GM21737 (cell line): Measurements from ENCODE around the gene ADCY4.
"Not testable (repeated sequence)": the region's sequence is repeated elsewhere in the genome, so short reads cannot be mapped to it uniquely, and the experiment has no call there.

Experiments
- ATAC-seq: cut with Tn5 transposase; IDR thresholded peaks from one replicate; pipeline ENCODE4 v1.9.1; 2021; ENCODE audit warnings: mild to moderate bottlenecking, moderate library complexity; ENCODE audit not compliant: unreplicated experiment

ADCY4 gene

GRCh38 chr14:24340606-24341005, 5.7 kb upstream of the ADCY4 start:
- ATAC-seq: no peak

DNA sequence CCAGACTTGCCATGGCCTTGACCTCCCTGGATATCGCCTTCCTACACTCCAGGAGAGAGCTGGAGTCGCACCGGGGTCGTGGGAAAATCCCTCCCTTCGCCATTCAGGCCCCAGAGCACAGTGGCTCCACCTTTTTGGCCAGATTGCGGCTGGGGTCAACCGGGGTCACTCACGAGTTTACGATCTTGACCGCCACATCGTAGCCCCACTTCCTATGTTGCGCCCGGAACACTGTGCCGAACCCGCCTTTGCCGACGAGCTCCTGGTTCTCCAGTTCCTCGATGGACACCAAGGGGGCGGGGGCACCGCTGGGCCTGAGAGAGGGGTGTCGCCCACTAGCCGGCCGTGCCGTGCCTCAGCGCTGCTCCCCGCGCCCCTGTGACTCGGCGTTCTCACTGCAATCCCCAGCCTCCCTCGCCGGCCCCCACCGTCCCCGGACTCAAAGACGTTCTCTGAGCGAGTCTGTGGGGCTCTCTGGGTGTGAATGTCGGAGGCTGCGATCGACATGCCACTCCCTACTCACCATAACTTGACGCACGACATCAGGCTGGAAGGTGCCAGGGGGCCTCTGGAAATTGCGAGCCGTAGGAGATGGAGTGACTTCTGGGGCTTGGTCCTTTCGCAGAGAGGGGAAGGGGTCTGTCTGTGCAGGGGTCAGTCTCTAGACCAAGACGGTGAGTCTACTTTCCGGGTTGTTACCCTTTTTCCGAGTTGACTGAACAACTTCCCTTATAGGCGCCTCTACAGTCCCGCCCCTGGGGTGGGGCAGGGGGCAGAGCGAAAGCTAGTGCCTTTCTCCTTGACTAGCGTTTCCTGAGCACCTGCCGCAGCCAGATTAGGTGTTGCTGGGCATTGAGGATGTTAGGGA, 4.6 kb upstream of the ADCY4 start, which contains the start of gene RIPK3:
Gene RIPK3 (minus strand): TSS at position 708 of the 868 bp plus-strand sequence. CDS start 165 bp downstream, at position 543.
- peak; percentile 73 for ATAC-seq

- ATAC-seq: no peak
Measured at GRCh38 chr14:24338843-24339242, 4.0 kb upstream of the ADCY4 start.

GRCh38 chr14:24337824-24338175, 2.9 kb upstream of the ADCY4 start:
- no peak for ATAC-seq

- no peak for ATAC-seq
Measured at GRCh38 chr14:24337144-24337823, 2.4 kb upstream of the ADCY4 start.

DNA sequence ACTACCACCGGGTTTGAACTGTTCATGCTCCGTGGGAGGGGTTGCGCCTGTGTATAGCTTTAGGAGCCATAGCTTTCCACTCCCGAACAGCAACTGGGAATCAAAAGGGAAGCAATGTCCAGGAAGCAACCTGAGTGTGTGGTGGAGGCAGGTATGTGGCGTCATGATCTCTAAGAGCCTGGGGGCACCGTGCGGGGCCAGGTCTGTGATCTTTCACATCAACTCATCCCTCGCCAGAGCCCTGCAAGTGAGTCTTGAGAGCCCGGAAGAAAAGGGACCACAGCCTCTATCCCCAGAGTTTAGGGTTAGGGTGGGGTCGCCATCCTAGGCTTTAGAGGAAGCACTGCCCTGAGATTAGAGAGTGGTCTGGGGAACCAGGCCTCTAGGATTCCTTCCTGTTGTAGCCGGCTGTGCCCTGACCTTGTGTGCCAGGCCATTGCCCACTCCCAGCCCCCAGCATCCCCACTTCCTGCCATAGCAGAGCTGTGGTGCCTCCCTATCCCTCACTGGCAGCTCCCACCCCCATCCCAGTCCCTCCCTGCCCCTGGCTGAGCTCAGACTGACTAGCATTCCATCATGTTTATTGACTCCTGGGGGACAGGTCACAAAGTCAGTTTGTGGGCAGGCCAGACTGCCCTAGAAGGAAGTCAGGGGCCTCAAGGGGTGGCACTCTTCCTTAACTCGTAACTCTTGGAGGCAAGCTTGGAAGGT, 745 bp upstream of the ADCY4 start:
- no peak for ATAC-seq

GRCh38 chr14:24332268-24332993, 2.4 kb downstream of the ADCY4 start:
- ATAC-seq: peak; percentile 83

- no peak for ATAC-seq
Measured at GRCh38 chr14:24331731-24332267, 3.1 kb downstream of the ADCY4 start.

DNA sequence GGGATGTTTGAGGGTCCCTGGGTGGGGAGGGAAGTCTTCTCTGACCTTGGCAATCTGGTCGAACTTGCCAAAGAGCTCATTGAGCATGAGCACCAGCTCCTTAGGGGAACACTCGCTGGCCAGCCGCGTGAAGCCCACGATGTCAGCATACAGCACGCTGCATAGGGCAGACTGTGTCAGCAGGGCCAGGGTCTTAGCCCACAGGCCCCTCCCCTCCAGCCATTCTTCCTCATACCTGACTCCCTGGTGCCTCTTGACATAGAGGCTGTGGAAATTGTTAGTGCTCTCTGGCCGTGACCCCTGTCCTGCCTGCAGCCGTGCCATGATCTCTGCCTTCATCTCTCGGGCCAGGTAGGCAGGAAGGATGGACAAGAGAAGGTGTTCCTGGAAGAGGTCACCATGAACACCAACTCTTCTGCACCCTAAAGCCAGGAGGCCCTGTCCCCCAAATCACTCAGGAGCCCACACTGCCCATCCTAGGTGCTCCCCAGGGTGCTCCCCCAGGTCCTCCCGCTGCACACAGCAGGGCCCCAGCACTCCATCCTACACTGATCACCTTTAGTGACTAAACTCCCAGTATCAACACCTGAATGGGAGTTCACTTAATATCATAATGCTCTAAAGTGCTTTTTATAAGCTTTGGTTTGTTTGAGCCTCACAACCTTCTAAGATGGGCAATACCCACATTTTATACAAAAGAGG, 3.7 kb downstream of the ADCY4 start:
- ATAC-seq: no peak

DNA sequence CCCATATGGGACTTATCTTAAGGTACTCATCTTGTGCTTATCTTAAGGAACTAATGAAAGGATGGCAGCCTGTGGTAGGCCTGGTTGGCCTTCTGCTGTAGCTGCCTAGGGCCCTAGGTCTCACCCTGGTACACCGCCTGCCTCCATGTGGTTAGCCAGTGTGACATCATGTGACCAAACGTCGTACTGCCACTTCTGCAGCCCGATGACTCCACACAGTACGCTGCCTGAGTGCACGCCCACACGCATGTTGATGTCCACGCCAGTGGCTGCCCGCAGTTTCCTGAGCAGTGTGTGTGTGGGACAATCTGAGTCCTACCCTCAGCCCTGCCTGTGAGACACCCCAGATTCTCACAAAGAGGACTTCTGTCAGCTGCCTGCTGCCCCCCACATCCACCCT, 5.1 kb downstream of the ADCY4 start:
- no peak for ATAC-seq

- no peak for ATAC-seq
Measured at GRCh38 chr14:24329073-24329663, 5.7 kb downstream of the ADCY4 start.

DNA sequence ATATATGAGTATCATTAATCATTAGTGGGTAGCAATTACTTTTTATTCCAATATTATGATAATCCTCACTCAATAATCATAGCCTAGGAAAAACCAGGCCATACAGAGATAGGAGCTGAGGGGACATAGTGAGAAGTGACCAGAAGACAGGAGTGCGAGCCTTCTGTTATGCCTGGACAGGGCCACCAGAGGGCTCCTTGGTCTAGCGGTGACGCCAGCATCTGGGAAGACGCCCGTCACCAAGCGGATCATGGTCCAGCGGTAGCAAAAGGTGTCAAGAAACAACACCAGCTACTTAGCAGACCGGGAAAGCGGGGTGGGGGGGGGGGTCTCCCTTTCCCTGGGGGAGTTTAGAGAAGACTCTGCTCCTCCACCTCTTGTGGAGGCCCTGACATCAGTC, 7.0 kb downstream of the ADCY4 start:
- not testable (repeated sequence) for ATAC-seq

DNA sequence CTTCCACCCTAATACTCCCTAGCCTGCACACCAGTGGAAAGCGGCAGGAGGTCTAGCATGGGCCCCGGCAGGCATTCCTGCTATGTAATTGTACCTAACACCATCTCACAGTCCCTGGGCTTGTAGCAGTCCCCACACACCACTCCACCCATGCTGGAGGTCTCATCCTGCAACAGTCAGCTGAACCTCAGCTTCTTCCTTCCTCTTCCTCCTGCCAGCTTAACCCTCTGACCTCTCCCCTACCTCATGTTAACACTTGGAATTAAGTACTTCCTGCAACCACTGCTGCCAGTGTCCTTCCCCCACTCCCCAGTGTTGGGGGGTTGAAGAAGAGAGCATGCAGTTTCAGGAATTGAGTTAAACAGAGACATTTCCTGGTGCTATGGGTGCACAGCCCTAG, 7.6 kb downstream of the ADCY4 start:
- no peak for ATAC-seq

- no peak for ATAC-seq
Measured at GRCh38 chr14:24325963-24326362, 8.9 kb downstream of the ADCY4 start.

DNA sequence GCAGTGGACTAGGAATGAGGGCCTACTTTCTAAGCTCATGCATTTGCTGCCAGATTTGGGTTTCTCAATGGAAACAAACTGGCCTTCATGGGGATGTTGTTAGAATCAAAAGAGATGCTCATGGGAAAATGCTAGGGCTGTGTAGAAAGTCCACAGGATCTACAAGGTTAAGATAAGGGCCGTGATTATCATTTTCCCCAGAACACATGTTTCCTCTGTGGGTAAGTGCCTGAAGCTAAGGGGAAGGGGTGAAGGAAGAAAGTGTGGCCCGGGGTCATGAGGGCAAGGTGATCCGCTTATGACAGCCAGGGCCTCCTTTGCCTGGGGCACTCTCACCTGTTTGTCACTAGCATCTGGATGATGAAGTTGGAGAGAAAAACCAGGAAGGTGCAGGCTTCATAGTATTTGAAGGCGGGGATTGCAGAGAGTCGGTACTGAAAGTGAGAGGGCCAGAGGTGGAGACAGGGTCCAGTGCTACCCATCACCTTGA, 9.8 kb downstream of the ADCY4 start:
- no peak for ATAC-seq

GRCh38 chr14:24324024-24324423, 10.8 kb downstream of the ADCY4 start:
- ATAC-seq: no peak

DNA sequence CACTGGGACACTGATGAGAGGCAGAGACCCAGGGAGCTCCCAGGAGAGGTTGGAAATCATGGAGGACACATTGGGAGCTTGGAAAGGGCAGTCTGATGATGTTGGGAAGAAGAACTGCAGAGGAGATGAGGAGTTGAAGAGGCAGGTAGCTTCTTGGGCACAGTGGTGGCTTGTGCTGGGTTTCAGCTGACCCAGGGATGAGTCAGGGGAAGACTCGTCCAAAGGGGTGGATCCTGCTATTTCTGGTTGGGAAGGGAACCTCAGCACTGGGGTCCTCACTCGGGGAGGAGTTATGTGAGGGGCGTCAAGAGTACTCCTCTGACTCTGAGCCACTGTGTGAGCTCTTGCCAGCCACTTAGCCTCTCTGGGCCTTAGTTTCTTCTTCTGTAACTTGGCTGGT, 11.5 kb downstream of the ADCY4 start:
- ATAC-seq: no peak

GRCh38 chr14:24322672-24323071, 12.2 kb downstream of the ADCY4 start:
- ATAC-seq: no peak

GRCh38 chr14:24321212-24321975, 13.5 kb downstream of the ADCY4 start:
- no peak for ATAC-seq
